ENCODE results near the gene HIPK2. TPM values are rescaled to one million over a fixed set of nuclear protein-coding genes. Genes with fewer than 3 reads are reported as not detected.

The HIPK2 gene
- total RNA-seq, 4 donors from 2014 or later: 16.6 to 60.2 (median 35.1) TPM

GRCh38 chr7:139773371-139773770 lies 4.4 kb downstream of the HIPK2 start:
- Histone ChIP-seq H3K27ac (peak overlapping the region in 1 of 4 donors; percentile 50), H3K36me3 (no peaks in the 10 kb centered on the region), H3K27me3 (no peaks in the 10 kb centered on the region), H3K4me1 (peaks cover 0 to 11% (median 0%) of the 10 kb centered on the region in 4 donors), H3K9me3 (no peaks in the 10 kb centered on the region), H3K4me3 (no peak overlapping the region)
- DNase-seq: no peak
- TF ChIP-seq POLR2A (IDR thresholded peaks at IDR 0.05) (no peak), CTCF (IDR thresholded peaks at IDR 0.05) (no peak)

- H3K4me3 ChIP-seq: no peak overlapping the region
- H3K36me3 ChIP-seq: no peaks in the 10 kb centered on the region
- H3K27me3 ChIP-seq: no peaks in the 10 kb centered on the region
- no peak for TF ChIP-seq CTCF (IDR thresholded peaks at IDR 0.05)
- no peak for TF ChIP-seq POLR2A (IDR thresholded peaks at IDR 0.05)
- no peak for DNase-seq
- H3K9me3 ChIP-seq: no peaks in the 10 kb centered on the region
- H3K4me1 ChIP-seq: peaks cover 0 to 12% (median 2%) of the 10 kb centered on the region in 4 donors
- H3K27ac ChIP-seq: peak overlapping the region in 1 of 4 donors; percentile 50
These were observed 4.9 kb downstream of the HIPK2 start for GRCh38 chr7:139772873-139773272.

GRCh38 chr7:139772115-139772514 lies 5.7 kb downstream of the HIPK2 start:
- H3K4me3 ChIP-seq: no peak overlapping the region
- no peaks in the 10 kb centered on the region for H3K36me3 ChIP-seq
- H3K27me3 ChIP-seq: no peaks in the 10 kb centered on the region
- no peak overlapping the region for H3K27ac ChIP-seq
- H3K9me3 ChIP-seq: no peaks in the 10 kb centered on the region
- H3K4me1 ChIP-seq: peaks cover 0 to 16% (median 4%) of the 10 kb centered on the region in 4 donors
- no peak for DNase-seq
- TF ChIP-seq POLR2A (IDR thresholded peaks at IDR 0.05) (no peak), CTCF (IDR thresholded peaks at IDR 0.05) (no peak)

- Histone ChIP-seq H3K4me3 (no peak overlapping the region), H3K27ac (no peak overlapping the region), H3K4me1 (peaks cover 0 to 16% (median 4%) of the 10 kb centered on the region in 4 donors), H3K9me3 (no peaks in the 10 kb centered on the region), H3K36me3 (no peaks in the 10 kb centered on the region), H3K27me3 (no peaks in the 10 kb centered on the region)
- no peak for TF ChIP-seq CTCF (IDR thresholded peaks at IDR 0.05)
- TF ChIP-seq POLR2A (IDR thresholded peaks at IDR 0.05): no peak
- no peak for DNase-seq
These were observed 6.5 kb downstream of the HIPK2 start for GRCh38 chr7:139771001-139771956.

GRCh38 chr7:139769761-139770160 lies 8.0 kb downstream of the HIPK2 start:
- no peak overlapping the region for H3K4me3 ChIP-seq
- H3K4me1 ChIP-seq: peaks cover 0 to 7% (median 3%) of the 10 kb centered on the region in 4 donors
- no peak overlapping the region for H3K27ac ChIP-seq
- no peaks in the 10 kb centered on the region for H3K27me3 ChIP-seq
- TF ChIP-seq POLR2A (IDR thresholded peaks at IDR 0.05) (no peak), CTCF (IDR thresholded peaks at IDR 0.05) (no peak)
- DNase-seq: no peak
- no peaks in the 10 kb centered on the region for H3K36me3 ChIP-seq
- H3K9me3 ChIP-seq: no peaks in the 10 kb centered on the region
